Measurements from ENCODE around the gene SEBOX.

GRCh38 chr17:28347261-28347891 is 17.6 kb downstream of the SEBOX start:
- TF ChIP-seq CTCF (IDR thresholded peaks at IDR 0.05) (no peak), ZFP36 (IDR thresholded peaks at IDR 0.05; ENCODE audit: borderline replicate concordance, partially characterized antibody) (no peak), RFX5 (IDR thresholded peaks at IDR 0.05) (no peak), NPAS2 (CRISPR knock-in tag; IDR thresholded peaks at IDR 0.05; ENCODE audit: borderline replicate concordance) (no peak), MYC (IDR thresholded peaks at IDR 0.05; ENCODE audit: borderline replicate concordance, low read length) (no peak)

Data from A549 (cell line).